Uterus (tissue), 2 donors: ENCODE results near the gene KRT20.

Source experiments
- CTCF ChIP-seq, 4 experiments: fragments of 200-600 bp in 2 of 4; fragments of 450-650 bp in 2 of 4; sonication (generic) in 2 of 4; IDR thresholded peaks; one replicate each; pipeline ENCODE4 v1.5.1; 2016 to 2019; ENCODE audit warnings: antibody characterized with exemption in 4 of 4, mild to moderate bottlenecking in 2 of 4, moderate library complexity in 1 of 4
- POLR2A ChIP-seq, 2 donors: fragments of 450-650 bp; IDR thresholded peaks; one replicate each; pipeline ENCODE4 v1.6.1; 2016; ENCODE audit warnings: antibody characterized with exemption in 2 of 2, mild to moderate bottlenecking in 1 of 2, moderate library complexity in 1 of 2

GRCh38 chr17:40916366-40916765 is 31.3 kb upstream of the KRT20 start:
- TF ChIP-seq POLR2A (IDR thresholded peaks at IDR 0.05) (no peak), CTCF (IDR thresholded peaks at IDR 0.05) (no peak)
